HG03095 (cell line): Measurements from ENCODE around the gene INF2.

Source experiments
- ATAC-seq: cut with Tn5 transposase; IDR thresholded peaks from one replicate; pipeline ENCODE4 v1.9.1; 2021; ENCODE audit warnings: moderate library complexity; ENCODE audit not compliant: unreplicated experiment

The INF2 gene

DNA sequence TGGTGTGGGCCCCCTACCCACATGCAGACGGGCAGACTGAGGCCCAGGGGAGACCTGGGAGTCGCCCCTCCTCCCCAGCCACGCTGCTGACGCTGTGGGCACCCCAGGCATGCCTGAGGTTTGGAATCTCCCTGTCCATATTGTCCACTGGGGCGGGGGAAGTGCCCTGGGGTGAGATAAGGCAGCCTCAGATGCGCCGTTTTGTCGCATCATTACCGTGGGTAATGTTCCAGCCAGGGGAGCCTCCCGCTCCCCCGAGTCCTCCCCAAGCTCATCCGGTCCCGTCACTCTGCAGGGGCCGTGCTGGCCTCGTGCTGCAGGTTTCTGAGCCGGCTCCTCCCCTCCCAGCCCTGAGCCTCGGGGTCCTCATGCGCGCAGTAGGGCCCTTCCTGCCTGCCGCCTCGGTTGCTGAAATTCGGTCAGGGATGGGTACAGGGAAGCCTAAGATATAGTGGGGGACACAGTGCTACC is 11.4 kb downstream of the INF2 start:
- no peak for ATAC-seq

DNA sequence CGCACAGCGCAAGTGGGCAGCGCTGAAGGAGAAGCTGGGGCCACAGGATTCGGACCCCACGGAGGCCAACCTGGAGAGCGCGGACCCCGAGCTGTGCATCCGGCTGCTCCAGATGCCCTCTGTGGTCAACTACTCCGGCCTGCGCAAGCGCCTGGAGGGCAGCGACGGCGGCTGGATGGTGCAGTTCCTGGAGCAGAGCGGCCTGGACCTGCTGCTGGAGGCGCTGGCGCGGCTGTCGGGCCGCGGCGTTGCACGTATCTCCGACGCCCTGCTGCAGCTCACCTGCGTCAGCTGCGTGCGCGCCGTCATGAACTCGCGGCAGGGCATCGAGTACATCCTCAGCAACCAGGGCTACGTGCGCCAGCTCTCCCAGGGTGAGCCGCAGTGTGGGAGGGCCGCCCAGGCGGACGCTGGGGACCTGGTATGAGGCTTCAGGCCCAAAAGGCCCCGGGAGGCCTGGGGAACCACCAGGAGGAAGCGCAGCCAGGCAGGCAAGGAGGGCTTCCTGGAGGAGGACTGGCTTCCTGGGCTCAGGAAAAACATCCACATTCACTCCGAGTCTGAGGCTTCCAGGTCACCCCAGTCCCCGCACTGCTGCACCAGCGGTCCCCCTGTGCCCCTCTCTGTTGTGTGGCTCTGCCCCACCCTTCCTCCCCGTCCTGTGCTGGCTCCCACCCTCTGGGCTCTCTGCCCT is 12.1 kb downstream of the INF2 start:
- ATAC-seq, result no peak

DNA sequence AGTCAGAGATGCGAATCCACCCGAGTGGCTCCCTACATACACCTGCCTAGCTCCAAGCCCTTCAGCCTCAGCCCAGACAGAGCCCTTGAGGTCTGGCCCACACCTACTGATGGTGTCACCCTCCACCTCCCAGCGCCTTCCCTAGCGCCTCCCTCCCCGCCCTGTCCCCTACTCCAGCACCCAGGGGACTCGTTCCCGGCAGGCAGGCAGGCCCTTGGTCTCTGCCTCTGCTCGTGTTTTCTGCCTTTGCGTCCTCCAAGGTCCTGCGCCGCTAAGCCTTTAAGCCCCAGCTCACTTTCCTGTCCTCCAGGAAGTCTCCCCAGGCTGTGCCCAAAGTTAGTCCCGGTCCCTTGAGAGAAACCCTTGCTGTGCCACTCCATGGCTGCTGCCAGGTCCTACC is 12.7 kb downstream of the INF2 start:
- no peak for ATAC-seq

DNA sequence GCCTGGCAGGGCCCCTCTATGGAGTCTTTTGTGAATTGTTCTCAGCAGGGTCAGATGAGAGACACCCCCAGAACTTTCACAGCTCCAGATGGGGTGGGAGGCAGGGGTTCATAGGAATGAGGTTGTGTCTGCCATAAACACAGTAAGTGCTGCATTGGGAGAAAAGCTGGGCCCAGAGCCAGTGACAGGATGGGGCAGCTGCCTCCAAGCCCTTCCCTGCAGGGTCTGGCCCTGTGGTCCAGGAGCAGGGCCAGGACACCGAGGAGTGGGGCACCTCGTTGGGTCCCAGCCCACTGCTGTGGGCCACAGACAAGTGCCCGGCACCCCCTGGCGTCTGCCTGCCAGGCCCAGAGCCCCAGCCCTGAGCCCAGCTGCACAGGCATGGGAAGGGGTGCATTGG is 13.3 kb downstream of the INF2 start:
- no peak for ATAC-seq

DNA sequence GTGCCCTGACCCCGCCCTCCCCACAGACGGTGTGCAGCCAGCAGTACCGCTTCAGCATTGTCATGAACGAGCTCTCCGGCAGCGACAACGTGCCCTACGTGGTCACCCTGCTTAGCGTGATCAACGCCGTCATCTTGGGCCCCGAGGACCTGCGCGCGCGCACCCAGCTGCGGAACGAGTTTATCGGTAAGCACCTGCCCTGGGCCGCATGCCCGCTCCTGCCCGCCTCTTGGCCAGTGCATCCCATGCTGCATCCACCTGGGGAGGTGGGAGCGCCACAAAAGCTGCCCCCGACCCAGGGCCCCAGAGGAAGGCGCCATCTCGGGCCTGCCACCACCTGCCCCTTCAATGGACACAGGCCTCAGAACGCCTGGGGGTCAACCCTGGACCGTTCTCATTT is 13.9 kb downstream of the INF2 start:
- no peak for ATAC-seq

DNA sequence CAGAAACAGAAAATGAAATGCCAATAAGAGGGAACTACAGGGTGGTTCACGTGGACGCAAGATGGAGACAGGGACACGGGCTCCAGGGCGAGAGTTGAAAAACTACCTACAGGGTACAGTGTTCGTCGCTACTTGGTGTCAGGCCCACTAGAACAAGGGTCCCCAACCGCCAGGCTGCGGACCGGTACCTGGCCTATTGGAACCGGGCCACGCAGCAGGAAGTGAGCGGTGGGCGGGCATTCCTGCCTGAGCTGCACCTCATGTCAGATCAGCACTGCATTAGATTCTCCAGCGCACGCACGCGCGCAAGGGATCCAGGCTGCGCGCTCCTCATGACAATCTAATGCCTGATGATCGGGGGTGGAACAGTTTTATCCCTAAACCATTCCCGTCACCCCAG is 14.8 kb downstream of the INF2 start:
- ATAC-seq, result no peak

DNA sequence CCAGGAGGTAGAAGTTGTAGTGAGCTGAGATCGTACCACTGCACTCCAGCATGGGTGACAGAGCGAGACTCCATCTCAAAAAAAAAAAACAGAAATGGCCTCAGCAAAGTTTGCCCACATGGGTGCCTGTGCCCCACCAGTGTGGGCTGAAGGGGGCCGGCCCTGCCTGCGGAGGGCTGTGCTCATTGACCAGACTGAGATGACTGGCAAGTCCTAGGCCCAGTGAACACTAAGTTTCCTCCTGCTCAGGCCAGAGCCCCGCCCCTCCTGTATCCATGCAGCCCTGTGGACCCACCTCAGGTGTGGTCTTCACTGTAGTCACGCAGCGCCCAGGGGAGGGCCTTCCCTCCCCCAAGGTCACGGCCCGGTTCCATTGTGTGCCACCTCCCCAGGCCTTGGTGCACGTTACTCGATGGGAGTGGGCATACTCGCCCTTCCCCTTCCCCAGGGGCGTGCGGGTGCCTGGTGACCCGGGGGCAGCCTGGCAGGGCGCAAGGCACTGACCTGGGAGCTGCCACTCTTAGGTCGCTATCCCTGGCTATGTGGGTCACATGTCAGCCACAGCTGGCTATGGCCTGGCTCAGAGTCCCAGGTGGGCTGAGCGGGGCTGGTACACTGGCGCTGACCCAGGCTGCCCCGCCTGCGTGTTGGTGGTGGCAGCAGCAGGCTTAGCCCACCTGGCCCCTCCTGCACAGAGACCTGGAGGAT is 16.1 kb downstream of the INF2 start:
- ATAC-seq, result no peak

DNA sequence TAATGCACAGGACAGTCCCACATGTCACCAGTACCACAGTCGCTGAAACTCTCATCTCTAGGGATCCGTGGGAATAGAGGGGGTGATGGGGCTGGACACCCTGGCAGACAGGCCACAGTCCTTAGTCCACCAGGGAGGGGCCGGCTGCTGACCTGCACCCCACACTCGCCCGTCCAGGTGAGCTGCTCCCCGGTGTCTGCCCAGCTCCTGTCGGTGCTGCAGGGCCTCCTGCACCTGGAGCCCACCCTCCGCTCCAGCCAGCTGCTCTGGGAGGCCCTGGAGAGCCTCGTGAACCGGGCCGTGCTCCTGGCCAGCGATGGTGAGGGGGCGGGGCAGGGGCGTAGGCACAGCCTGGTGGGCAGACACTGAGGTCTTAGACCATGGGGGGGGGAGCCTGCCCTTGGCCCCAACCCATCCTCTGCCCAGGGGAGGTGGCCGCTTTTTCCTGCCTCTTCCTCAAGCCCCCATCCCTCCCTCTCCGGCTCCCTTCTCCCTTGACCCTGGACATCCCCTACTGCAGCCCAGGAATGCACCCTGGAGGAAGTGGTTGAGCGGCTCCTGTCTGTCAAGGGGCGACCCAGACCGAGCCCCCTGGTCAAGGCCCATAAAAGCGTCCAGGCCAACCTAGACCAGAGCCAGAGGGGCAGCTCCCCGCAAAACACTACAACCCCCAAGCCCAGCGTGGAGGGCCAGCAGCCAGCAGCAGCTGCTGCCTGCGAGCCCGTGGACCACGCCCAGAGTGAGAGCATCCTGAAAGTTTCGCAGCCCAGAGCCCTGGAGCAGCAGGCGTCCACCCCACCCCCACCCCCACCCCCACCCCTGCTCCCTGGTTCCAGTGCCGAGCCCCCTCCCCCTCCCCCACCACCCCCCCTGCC is 17.6 kb downstream of the INF2 start:
- no peak for ATAC-seq

DNA sequence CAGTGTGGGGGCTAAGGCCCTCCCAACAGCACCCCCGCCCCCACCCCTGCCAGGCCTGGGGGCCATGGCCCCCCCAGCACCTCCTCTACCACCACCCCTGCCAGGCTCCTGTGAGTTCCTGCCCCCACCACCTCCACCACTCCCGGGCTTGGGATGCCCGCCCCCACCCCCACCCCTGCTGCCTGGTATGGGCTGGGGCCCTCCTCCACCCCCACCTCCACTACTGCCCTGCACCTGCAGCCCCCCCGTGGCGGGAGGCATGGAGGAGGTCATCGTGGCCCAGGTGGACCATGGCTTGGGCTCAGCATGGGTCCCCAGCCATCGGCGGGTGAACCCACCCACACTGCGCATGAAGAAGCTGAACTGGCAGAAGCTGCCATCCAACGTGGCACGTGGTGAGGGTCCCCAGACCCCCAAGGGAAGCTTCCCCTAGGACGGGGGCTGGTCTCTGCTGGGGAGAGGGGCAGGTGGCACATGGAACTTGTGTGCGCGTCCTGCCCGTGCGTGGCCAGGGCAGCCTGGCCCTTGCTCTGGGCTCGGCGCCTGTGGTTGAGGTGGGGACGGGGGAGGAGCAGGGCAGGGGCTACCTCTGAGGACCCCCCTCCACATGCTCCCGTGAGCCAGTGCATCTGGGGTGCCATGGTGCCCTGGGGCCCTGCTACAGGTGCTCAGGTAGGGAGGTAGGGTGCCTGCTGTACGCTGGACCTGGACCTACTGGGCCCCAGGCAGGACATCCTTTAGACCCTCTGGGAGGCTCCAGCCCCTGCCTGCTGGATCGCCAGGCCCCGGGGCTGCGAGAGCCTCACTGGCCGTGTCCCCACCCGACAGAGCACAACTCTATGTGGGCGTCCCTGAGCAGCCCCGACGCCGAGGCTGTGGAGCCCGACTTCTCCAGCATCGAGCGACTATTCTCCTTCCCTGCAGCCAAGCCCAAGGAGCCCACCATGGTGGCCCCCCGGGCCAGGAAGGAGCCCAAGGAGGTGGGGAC is 18.5 kb downstream of the INF2 start:
- ATAC-seq, result no peak

DNA sequence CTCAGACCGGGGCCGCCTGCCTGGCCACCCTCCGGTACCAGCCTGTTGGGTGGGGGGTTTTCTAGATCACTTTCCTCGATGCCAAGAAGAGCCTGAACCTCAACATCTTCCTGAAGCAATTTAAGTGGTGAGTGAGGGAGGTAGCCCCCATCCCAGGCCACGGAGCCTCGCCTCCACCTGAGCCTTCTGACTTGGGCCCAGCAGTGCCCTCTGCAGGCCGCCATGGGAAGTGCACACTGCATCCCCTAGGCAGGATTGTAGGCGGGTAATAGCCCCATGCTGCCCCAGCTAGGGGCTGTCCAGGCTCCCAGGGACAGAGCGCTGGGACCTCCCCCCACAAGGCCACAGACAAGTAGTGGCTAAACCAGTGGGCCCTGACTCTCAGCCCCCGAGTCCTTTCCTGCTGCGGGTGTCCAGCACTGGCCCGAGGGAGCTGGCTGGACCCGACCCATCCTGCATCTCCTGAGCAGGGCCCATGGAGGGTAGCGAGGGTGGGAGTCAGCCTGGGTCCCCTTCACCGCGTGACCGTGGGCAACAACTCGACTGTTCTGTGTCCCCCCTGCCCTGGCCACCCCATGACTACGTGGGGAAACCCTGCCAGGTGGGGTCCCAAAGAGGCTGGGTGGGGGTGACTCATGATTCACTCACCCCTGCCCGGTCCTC is 19.3 kb downstream of the INF2 start:
- peak; percentile 57 for ATAC-seq

DNA sequence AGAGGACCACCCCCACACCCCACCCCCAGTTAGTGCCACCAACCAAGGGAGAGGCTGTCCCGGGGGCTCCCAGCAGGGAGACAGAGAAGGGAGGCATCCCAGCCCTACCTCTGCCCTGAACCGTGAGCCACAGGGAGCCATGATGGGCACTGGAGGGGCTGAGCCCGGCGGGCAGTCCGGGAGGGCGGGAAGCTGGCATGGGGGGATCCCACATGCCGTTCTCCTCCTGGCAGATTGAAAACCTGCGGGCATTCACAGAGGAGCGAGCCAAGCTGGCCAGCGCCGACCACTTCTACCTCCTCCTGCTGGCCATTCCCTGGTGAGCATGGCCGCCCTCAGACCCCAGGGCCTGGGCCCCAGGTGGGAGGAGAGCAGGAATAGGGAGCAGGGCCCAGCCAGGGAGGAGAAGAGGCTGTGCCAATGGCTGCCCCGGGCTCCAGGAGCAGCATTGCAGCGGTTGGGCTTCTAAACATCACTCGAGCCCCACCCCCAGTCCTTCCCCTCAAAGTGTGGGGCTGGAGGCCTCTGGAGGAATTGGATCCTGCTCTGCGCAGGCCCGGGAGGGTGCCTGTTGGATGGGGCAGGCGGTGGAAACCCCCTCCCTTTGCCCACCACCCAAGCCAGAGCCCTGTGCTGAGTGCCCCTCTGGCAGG is 20.1 kb downstream of the INF2 start:
- ATAC-seq, result no peak

DNA sequence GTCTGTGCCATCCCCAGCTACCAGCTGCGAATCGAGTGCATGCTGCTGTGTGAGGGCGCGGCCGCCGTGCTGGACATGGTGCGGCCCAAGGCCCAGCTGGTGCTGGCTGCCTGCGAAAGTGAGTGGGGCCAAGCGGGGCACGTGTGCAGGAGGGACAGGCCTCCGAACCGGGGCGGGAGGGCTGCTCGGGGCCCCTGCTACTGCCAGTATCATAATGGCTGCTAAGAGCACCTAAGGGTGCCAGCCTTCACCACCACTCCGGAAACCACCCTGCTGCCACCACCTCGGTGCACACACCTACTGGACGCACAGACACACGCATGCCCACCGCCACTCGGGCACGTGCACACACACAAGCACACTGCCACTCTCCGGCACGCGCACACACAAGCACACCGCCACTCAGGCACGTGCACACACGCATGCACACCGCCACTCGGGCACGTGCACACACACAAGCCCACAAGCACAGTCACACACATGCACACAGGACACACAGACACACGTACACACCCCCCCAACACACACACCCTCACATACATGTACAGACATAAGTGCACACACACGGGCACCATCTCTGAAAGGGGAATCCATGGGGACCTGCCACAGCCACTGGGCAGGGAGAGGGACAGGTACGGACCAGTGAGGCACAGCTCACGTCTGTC is 20.8 kb downstream of the INF2 start:
- ATAC-seq, result no peak

DNA sequence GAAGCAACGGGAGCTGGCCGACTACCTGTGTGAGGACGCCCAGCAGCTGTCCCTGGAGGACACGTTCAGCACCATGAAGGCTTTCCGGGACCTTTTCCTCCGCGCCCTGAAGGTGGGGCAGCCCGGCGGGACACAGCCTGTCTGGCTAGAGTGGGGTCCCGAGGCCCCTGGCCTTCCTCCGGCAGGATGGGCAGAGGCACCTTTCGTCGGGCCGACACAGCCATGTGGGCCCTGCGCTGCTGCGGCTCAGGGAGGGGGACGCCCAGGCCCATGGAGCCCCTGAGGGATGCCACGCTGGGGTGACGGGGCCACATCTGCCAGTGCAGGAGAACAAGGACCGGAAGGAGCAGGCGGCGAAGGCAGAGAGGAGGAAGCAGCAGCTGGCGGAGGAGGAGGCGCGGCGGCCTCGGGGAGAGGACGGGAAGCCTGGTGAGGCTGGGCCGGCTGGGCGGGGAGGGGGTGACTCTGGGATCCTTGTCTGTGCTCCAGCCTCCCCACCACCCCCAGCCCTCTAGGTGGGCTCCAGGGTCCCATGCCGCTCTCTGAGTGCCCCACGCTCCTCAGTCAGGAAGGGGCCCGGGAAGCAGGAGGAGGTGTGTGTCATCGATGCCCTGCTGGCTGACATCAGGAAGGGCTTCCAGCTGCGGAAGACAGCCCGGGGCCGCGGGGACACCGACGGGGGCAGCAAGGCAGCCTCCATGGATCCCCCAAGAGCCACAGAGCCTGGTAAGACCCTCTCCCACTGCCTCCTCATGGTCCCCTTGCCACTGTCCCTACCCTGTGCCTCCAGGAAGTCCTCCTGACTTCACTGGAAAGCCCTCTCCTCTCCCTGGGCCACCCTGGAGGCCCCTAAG is 23.7 kb downstream of the INF2 start:
- no peak for ATAC-seq

DNA sequence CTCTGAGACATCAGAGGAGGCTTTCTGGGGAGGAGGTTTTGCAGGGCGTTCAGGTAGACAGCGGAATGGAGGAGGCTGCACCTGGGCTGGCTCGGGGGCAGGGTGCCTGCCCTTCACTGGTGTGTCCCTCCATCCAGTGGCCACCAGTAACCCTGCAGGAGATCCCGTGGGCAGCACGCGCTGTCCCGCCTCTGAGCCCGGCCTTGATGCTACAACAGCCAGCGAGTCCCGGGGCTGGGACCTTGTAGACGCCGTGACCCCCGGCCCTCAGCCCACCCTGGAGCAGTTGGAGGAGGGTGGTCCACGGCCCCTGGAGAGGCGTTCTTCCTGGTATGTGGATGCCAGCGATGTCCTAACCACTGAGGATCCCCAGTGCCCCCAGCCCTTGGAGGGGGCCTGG is 24.6 kb downstream of the INF2 start:
- no peak for ATAC-seq

DNA sequence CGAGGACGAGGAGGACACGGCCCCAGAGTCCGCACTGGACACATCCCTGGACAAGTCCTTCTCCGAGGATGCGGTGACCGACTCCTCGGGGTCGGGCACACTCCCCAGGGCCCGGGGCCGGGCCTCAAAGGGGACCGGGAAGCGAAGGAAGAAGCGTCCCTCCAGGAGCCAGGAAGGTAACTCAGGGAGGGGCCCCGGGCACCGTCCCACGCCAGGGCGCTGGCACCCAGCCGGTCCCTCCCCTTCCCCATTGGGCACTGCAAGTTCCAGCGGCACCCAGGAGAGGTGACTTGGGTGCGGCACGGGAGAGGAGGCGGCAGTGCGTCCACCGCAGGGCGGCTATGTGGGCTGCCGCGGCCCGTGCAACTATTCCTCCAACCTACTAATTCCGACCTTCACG is 25.3 kb downstream of the INF2 start:
- no peak for ATAC-seq

DNA sequence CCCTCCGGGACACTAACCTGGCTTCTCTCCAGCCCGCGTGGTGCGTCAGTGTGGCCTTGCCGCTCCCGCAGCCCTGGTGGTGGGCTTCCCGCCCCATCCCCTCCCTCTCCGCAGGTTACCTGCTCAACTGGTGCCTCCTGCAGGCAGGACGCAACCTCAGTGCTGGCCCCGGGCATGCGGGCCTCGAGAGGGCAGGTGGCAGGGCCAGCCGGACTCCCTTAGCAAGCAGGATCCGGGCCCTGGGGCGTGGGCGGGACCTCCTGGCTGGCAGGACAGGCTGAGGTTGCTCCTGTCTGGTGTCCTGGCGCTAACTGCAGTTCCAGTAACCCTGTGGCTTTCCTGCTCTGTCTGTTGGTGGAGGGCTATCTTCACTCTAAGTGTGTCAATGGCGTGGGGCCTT is 26.0 kb downstream of the INF2 start:
- no peak for ATAC-seq

DNA sequence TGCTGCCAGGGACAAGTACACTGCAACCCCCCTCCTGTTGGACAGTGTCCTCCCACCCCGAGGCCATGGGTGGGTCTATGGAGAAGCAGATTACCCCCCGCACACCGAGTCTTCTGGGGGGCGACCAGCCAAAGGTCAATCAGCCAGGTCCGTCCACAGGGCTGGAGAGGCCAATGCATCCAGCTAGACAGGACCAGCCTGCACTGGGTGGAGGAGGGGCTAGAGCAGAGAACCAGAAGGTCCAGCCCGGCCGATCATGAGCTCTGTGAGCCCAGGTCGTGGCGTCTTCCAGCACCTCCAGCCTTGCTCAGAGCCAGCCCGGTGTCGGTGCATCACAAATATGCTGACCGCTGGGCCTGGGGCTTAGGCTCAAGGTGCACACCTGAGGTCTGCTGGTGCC is 26.5 kb downstream of the INF2 start:
- no peak for ATAC-seq

DNA sequence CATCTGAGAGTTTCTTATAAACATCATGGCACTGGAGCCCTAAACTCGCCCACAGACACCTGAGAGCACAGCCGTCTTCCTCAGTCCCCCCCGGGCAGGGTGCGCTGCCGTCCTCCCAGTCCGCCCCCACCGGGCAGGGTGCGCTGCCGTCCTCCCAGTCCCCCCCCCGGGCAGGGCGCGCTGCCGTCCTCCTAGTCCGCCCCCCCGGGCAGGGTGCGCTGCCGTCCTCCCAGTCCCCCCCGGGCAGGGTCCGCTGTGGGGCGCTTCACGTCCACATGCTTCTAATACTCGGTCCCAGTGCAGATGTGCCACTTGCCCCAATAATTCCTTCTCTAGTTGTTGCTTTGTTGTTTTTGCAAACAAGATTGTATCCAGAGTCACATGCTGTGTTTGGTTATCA is 27.7 kb downstream of the INF2 start:
- ATAC-seq, result no peak
